ENCODE results near the gene TM7SF2. TPM values are rescaled to one million over a fixed set of nuclear protein-coding genes. Genes with fewer than 3 reads are reported as not detected.
A peak's percentile ranks its signal among the peaks of the same experiment; 100 is the strongest.

The TM7SF2 gene
- total and polyA plus RNA-seq, 2 of the 13 experiments (the other 11 are each of a cell fraction or from before 2014, with no cell fraction given), result 56.0 to 66.9 TPM

GRCh38 chr11:65132988-65133700, 21.5 kb downstream of the TM7SF2 start (continued):
- TF ChIP-seq, protein P1, sequence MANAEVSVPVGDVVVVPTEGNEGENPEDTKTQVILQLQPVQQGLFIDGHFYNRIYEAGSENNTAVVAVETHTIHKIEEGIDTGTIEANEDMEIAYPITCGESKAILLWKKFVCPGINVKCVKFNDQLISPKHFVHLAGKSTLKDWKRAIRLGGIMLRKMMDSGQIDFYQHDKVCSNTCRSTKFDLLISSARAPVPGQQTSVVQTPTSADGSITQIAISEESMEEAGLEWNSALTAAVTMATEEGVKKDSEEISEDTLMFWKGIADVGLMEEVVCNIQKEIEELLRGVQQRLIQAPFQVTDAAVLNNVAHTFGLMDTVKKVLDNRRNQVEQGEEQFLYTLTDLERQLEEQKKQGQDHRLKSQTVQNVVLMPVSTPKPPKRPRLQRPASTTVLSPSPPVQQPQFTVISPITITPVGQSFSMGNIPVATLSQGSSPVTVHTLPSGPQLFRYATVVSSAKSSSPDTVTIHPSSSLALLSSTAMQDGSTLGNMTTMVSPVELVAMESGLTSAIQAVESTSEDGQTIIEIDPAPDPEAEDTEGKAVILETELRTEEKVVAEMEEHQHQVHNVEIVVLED (CRISPR knock-in tag; IDR thresholded peaks at IDR 0.05; ENCODE audit: borderline replicate concordance), result no peak
- TF ChIP-seq ERF (CRISPR knock-in tag; IDR thresholded peaks at IDR 0.05) (no peak), ZNF766 (CRISPR knock-in tag; IDR thresholded peaks at IDR 0.05; ENCODE audit: borderline replicate concordance) (no peak), ZNF296 (CRISPR knock-in tag; conservative IDR thresholded peaks at IDR 0.05) (0 out of 2 replicates have a peak, but pooled peaks have one; percentile 53), ZNF263 (CRISPR knock-in tag; IDR thresholded peaks at IDR 0.05) (peak; percentile 67), NCOA2 (CRISPR knock-in tag; IDR thresholded peaks at IDR 0.05) (no peak), TBX3 (IDR thresholded peaks at IDR 0.05; ENCODE audit: borderline replicate concordance) (no peak), ZNF17 (CRISPR knock-in tag; IDR thresholded peaks at IDR 0.05) (no peak), NONO (IDR thresholded peaks at IDR 0.05) (no peak), NONO (CRISPR knock-in tag; conservative IDR thresholded peaks at IDR 0.05) (no peak), GABPA (IDR thresholded peaks at IDR 0.05; ENCODE audit: low read depth, low read length) (no peak), GABPA (CRISPR knock-in tag; IDR thresholded peaks at IDR 0.05; ENCODE audit: low read depth) (no peak; the same call in 1 of the 2 replicates), ZNF552 (CRISPR knock-in tag; IDR thresholded peaks at IDR 0.05; ENCODE audit: borderline replicate concordance) (no peak), THYN1 (CRISPR knock-in tag; IDR thresholded peaks at IDR 0.05; ENCODE audit: borderline replicate concordance, low read depth) (no peak), ZNF251 (CRISPR knock-in tag; IDR thresholded peaks at IDR 0.05) (no peak), ZKSCAN8 (CRISPR knock-in tag; IDR thresholded peaks at IDR 0.05; ENCODE audit: borderline replicate concordance) (no peak), ZNF773 (CRISPR knock-in tag; IDR thresholded peaks at IDR 0.05; ENCODE audit: borderline replicate concordance) (no peak), ZBTB8A (CRISPR knock-in tag; IDR thresholded peaks at IDR 0.05; ENCODE audit: borderline replicate concordance, low read depth) (no peak), POLR2G (IDR thresholded peaks at IDR 0.05; ENCODE audit: low read depth, low read length) (peak; percentile 53), EEA1 (CRISPR knock-in tag; IDR thresholded peaks at IDR 0.05; ENCODE audit: borderline replicate concordance) (no peak), SATB2 (CRISPR knock-in tag; IDR thresholded peaks at IDR 0.05) (no peak), KAT7 (CRISPR knock-in tag; IDR thresholded peaks at IDR 0.05; ENCODE audit: borderline replicate concordance) (no peak), ZFAT (CRISPR knock-in tag; conservative IDR thresholded peaks at IDR 0.05) (no peak), SIX1 (CRISPR knock-in tag; IDR thresholded peaks at IDR 0.05; ENCODE audit: borderline replicate concordance) (no peak), MYNN (CRISPR knock-in tag; IDR thresholded peaks at IDR 0.05; ENCODE audit: low read depth) (no peak), ZKSCAN1 (IDR thresholded peaks at IDR 0.05; ENCODE audit: low read length) (no peak)
- TF ChIP-seq, protein P2, sequence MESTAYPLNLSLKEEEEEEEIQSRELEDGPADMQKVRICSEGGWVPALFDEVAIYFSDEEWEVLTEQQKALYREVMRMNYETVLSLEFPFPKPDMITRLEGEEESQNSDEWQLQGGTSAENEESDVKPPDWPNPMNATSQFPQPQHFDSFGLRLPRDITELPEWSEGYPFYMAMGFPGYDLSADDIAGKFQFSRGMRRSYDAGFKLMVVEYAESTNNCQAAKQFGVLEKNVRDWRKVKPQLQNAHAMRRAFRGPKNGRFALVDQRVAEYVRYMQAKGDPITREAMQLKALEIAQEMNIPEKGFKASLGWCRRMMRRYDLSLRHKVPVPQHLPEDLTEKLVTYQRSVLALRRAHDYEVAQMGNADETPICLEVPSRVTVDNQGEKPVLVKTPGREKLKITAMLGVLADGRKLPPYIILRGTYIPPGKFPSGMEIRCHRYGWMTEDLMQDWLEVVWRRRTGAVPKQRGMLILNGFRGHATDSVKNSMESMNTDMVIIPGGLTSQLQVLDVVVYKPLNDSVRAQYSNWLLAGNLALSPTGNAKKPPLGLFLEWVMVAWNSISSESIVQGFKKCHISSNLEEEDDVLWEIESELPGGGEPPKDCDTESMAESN (CRISPR knock-in tag; conservative IDR thresholded peaks at IDR 0.05), result no peak
- TF ChIP-seq, protein P3, sequence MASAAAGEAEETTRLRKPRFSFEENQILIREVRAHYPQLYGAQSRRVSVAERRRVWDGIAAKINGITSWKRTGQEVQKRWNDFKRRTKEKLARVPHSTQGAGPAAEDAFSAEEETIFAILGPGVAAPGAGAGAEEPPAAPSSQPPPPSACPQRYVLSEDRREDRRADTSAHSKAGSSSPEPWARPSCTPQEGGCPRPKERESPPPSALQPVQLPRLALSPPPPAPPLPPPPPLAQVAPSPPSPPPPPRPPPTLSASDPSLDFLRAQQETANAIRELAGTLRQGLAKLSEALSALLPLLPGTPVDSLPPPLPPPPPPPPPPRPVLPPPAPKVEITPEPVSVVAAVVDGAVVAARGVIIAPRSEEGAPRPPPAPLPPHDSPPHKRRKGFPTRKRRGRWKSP (CRISPR knock-in tag; IDR thresholded peaks at IDR 0.05), result 0 out of 2 replicates have a peak, but pooled peaks have one; percentile 17

All from HepG2 (cell line).